Measurements from ENCODE around the gene EPB41. TPM values are rescaled to one million over a fixed set of nuclear protein-coding genes. Genes with fewer than 3 reads are reported as not detected.

The EPB41 gene
- total and polyA plus RNA-seq, 2 of the 8 experiments (the other 6 are each of a cell fraction or from before 2014, with no cell fraction given), result 36.7 to 109 TPM

- TF ChIP-seq ZNF274 (IDR thresholded peaks at IDR 0.05; ENCODE audit: borderline replicate concordance, extremely low read depth, low read length), result no peak
- TF ChIP-seq POLR2AphosphoS5 (IDR thresholded peaks at IDR 0.05; ENCODE audit: low read depth, low read length), result no peak; the same call in 1 of the 2 replicates
- TF ChIP-seq SIRT6 (IDR thresholded peaks at IDR 0.05; ENCODE audit: low read length), result no peak
Observed at GRCh38 chr1:29123887-29124365, 209.6 kb downstream of the EPB41 start, which contains the start of gene TMEM200B (continued).
